Mucosa of descending colon (tissue), 3 donors: Measurements from ENCODE around the gene MORN3. TPM values are rescaled to one million over a fixed set of nuclear protein-coding genes. Genes with fewer than 3 reads are reported as not detected.
A peak's percentile ranks its signal among the peaks of the same experiment; 100 is the strongest.

Experiments
- ATAC-seq: fragments of 200-7000 bp; cut with Tn5 transposase; one replicate; pipeline ENCODE4 v1.9.1; 2020; ENCODE audit warnings: mild to moderate bottlenecking, moderate library complexity
- DNase-seq, 3 donors: peaks; one replicate each; pipeline ENCODE4 v3.0.0-alpha.2; 2020
- H3K36me3 ChIP-seq: fragments of 200-600 bp; one replicate; pipeline ENCODE4 v1.8.0; 2021; ENCODE audit warnings: low read depth, mild to moderate bottlenecking
- H3K4me1 ChIP-seq: fragments of 200-600 bp; one replicate; pipeline ENCODE4 v1.8.0; 2021; ENCODE audit warnings: low read depth, mild to moderate bottlenecking
- H3K4me3 ChIP-seq: fragments of 200-600 bp; one replicate; pipeline ENCODE4 v1.8.0; 2021; ENCODE audit warnings: mild to moderate bottlenecking
- H3K9me3 ChIP-seq: fragments of 200-600 bp; one replicate; pipeline ENCODE4 v1.8.0; 2021; ENCODE audit warnings: mild to moderate bottlenecking
- CTCF ChIP-seq: fragments of 200-600 bp; IDR thresholded peaks from one replicate; pipeline ENCODE4 v1.8.0; 2022; ENCODE audit warnings: antibody characterized with exemption, mild to moderate bottlenecking
- intact Hi-C, 2 donors: fragments of 100-400 bp; cut with DNase I in 1 of 2; cut with micrococcal nuclease in 1 of 2; formaldehyde crosslinking; loops; one replicate each; pipeline versions ENCODE4 v1.11.0 to v1.11.1; 2022; cut with DNase I, micrococcal nuclease
- total RNA-seq, 3 donors: library from RNA; stranded (reverse); fragmentation: NEBNext Ultra II Directional in 2 of 3; extraction: Animal tissue kit (Norgen Biotek cat#: 25700) in 2 of 3; gene quantifications; one replicate each; pipeline versions ENCODE4 v1.2.1 to v1.2.4, GENCODE V29; 2021 to 2023
- donor health status: DM: no; HTN: no; CAD: no; lungs with moderate emphysema.
- donor health status: DM: no; HTN: no; CAD: no.
- donor health status: DM: no; HTN: yes; CAD: no.

The MORN3 gene
- total RNA-seq, 3 donors from 2014 or later: 0.17 to 0.35 (median 0.22) TPM

- DNase-seq: peak in 2 of 3 donors; percentile 49 to 72
- intact Hi-C loops: loop anchor here in 1 of 2 donors (10.0 kb wide), 1 partner anchor 53 kb away; no protein-coding TSS in a partner anchor
- Histone ChIP-seq H3K4me1 (peaks cover 42% of the 10 kb centered on the region), H3K36me3 (no peaks in the 10 kb centered on the region), H3K4me3 (no peak overlapping the region), H3K9me3 (no peaks in the 10 kb centered on the region)
- no peak for TF ChIP-seq CTCF
- no peak for ATAC-seq
These were observed 41.4 kb downstream of the MORN3 start for GRCh38 chr12:121628037-121628436.

GRCh38 chr12:121626853-121627640 is 42.4 kb downstream of the MORN3 start:
- H3K4me3 ChIP-seq: peak overlapping the region; percentile 48
- ATAC-seq (peak; percentile 55), DNase-seq (peak; percentile 69 to 81 (median 78))
- no peaks in the 10 kb centered on the region for H3K36me3 ChIP-seq
- intact Hi-C loops: loop anchor here in 1 of 2 donors (10.0 kb wide), 1 partner anchor 52 kb away; no protein-coding TSS in a partner anchor
- TF ChIP-seq CTCF: no peak
- H3K9me3 ChIP-seq: no peaks in the 10 kb centered on the region
- H3K4me1 ChIP-seq: peaks cover 34% of the 10 kb centered on the region

GRCh38 chr12:121626087-121626852 is 43.2 kb downstream of the MORN3 start, which contains the start of gene ORAI1:
Gene ORAI1 (plus strand): TSS chr12:121626530.
- DNase-seq (peak; percentile 98 to 99 (median 99)), ATAC-seq (peak; percentile 87)
- no peaks in the 10 kb centered on the region for H3K9me3 ChIP-seq
- H3K4me1 ChIP-seq: peaks cover 32% of the 10 kb centered on the region
- intact Hi-C loops: loop anchor here in 1 of 2 donors (10.0 kb wide), 1 partner anchor 51 kb away; no protein-coding TSS in a partner anchor
- no peaks in the 10 kb centered on the region for H3K36me3 ChIP-seq
- H3K4me3 ChIP-seq: peak within 1 kb of the TSS; percentile 48
- TF ChIP-seq CTCF: peak; percentile 24

GRCh38 chr12:121620333-121620891 is 49.0 kb downstream of the MORN3 start:
- Histone ChIP-seq H3K9me3 (no peaks in the 10 kb centered on the region), H3K36me3 (no peaks in the 10 kb centered on the region), H3K4me1 (peaks cover 6% of the 10 kb centered on the region), H3K4me3 (no peak overlapping the region)
- no peak for DNase-seq
- ATAC-seq: no peak
- intact Hi-C loops: loop anchor here in 1 of 2 donors (10.0 kb wide), 1 partner anchor 46 kb away; no protein-coding TSS in a partner anchor
- TF ChIP-seq CTCF: no peak

- no peak for TF ChIP-seq CTCF
- H3K36me3 ChIP-seq: no peaks in the 10 kb centered on the region
- ATAC-seq (no peak), DNase-seq (no peak)
- no peaks in the 10 kb centered on the region for H3K9me3 ChIP-seq
- H3K4me3 ChIP-seq: no peak overlapping the region
- H3K4me1 ChIP-seq: no peaks in the 10 kb centered on the region
- intact Hi-C loops: loop anchor here in 1 of 2 donors (5.0 kb wide), 1 partner anchor 54 kb away; no protein-coding TSS in a partner anchor
These were observed 50.7 kb downstream of the MORN3 start for GRCh38 chr12:121618659-121619233.
